Glutamatergic neuron (in vitro differentiated cells): ENCODE measurements around the gene TEKTIP1. TPM values are rescaled to one million over a fixed set of nuclear protein-coding genes. Genes with fewer than 3 reads are reported as not detected.

Experiments used
- DNase-seq: peaks from one replicate; pipeline ENCODE4 v3.0.0; 2022
- H3K27ac Mint-ChIP-seq: one replicate; pipeline ENCODE4 v1.8.0; 2020; ENCODE audit warnings: mild to moderate bottlenecking, mixed read lengths, inconsistent platforms; ENCODE audit not compliant: unreplicated experiment
- H3K27me3 Mint-ChIP-seq: one replicate; pipeline ENCODE4 v1.8.0; 2020; ENCODE audit warnings: mild to moderate bottlenecking, moderate library complexity, mixed read lengths, inconsistent platforms; ENCODE audit not compliant: unreplicated experiment
- H3K36me3 Mint-ChIP-seq: one replicate; pipeline ENCODE4 v1.8.0; 2020; ENCODE audit warnings: mild to moderate bottlenecking, mixed read lengths, inconsistent platforms; ENCODE audit not compliant: unreplicated experiment
- H3K4me1 Mint-ChIP-seq: one replicate; pipeline ENCODE4 v1.8.0; 2020; ENCODE audit warnings: mild to moderate bottlenecking, low read depth, mixed read lengths, inconsistent platforms; ENCODE audit not compliant: unreplicated experiment
- H3K4me3 Mint-ChIP-seq: one replicate; pipeline ENCODE4 v1.8.0; 2020; ENCODE audit warnings: mild to moderate bottlenecking, mixed read lengths, inconsistent platforms; ENCODE audit not compliant: unreplicated experiment
- H3K9me3 Mint-ChIP-seq: one replicate; pipeline ENCODE4 v1.8.0; 2020; ENCODE audit warnings: mild to moderate bottlenecking, moderate library complexity, mixed read lengths, inconsistent platforms; ENCODE audit not compliant: unreplicated experiment
- total RNA-seq: library from RNA; stranded (reverse); fragmentation: NEBNext Ultra II Directional; extraction: Animal tissue kit (Norgen Biotek cat#: 25700); gene quantifications from one replicate; pipeline ENCODE4 v1.2.1, GENCODE V29; 2021; ENCODE audit not compliant: unreplicated experiment
- TF ChIP-seq, protein P1 (sequence below): fragments of 200-600 bp; sonication (generic); IDR thresholded peaks from one replicate; pipeline ENCODE4 v1.5.0; 2021; ENCODE audit not compliant: partially characterized antibody, unreplicated experiment

The TEKTIP1 gene
- total RNA-seq, 1 donor from 2014 or later: 2.5 TPM

DNA sequence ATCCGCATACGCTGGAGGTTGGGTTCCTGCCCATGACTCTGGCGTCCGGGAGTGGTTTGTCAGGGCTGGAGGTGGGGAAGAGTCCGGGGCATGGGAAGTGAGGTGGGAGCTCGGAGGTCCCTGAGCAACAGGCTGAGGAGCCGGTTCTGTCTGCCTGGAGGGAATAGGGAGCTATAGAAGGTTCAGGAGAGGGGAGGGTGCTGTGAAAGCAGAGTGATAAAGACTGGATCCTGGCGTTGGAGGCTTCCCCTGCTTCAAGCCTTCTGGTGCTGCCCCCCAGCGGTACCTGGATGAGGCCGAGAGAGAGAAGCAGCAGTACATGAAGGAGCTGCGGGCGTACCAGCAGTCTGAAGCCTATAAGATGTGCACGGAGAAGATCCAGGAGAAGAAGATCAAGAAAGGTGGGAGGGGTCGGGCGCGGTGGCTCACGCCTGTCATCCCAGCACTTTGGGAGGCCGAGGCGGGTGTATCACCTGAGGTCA, 36.3 kb downstream of the TEKTIP1 start:
- Mint-ChIP-seq H3K36me3 (peaks cover 6% of the 10 kb centered on the region), H3K4me1 (peaks cover 8% of the 10 kb centered on the region), H3K4me3 (peak overlapping the region; percentile 81), H3K27me3 (peaks cover 11% of the 10 kb centered on the region), H3K9me3 (peaks cover 6% of the 10 kb centered on the region), H3K27ac (peak overlapping the region; percentile 46)
- DNase-seq: peak; percentile 72
- TF ChIP-seq, protein P1, sequence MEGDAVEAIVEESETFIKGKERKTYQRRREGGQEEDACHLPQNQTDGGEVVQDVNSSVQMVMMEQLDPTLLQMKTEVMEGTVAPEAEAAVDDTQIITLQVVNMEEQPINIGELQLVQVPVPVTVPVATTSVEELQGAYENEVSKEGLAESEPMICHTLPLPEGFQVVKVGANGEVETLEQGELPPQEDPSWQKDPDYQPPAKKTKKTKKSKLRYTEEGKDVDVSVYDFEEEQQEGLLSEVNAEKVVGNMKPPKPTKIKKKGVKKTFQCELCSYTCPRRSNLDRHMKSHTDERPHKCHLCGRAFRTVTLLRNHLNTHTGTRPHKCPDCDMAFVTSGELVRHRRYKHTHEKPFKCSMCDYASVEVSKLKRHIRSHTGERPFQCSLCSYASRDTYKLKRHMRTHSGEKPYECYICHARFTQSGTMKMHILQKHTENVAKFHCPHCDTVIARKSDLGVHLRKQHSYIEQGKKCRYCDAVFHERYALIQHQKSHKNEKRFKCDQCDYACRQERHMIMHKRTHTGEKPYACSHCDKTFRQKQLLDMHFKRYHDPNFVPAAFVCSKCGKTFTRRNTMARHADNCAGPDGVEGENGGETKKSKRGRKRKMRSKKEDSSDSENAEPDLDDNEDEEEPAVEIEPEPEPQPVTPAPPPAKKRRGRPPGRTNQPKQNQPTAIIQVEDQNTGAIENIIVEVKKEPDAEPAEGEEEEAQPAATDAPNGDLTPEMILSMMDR: no peak

DNA sequence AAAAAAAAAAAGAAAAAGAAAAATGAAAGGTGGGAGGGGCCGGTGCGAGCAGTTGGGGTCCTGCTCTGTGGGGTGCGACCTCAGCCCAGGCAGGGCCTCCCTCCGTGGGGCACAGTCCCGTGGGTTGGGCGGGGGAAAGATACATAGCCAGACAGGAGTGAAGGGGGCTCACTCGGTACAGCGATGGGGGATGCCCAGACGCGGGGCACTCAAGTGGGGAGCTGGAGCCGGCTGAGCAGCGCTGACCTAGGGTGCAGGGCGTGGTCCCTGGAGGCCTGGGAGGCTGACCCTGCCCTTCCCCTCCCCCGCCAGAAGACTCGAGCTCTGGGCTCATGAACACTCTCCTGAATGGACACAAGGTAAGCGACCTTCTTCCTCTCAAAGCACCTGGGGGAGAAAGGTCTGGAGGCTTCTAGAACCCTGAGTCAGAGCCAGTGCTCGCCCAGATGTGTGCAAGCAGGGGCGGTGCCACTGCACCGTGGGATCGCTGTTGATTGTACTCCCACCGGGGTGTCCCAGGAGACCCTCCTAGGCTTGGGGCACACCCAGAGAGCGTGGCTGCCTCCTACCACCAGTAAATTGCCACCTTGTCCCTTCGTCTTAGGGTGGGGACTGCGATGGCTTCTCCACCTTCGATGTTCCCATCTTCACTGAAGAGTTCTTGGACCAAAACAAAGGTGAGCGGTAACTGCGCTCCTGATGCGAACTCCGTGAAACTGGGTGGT, 37.1 kb downstream of the TEKTIP1 start:
- Mint-ChIP-seq H3K9me3 (peaks cover 6% of the 10 kb centered on the region), H3K36me3 (peaks cover 6% of the 10 kb centered on the region), H3K27ac (no peak overlapping the region), H3K4me3 (peak overlapping the region; percentile 85), H3K27me3 (peaks cover 11% of the 10 kb centered on the region), H3K4me1 (peaks cover 8% of the 10 kb centered on the region)
- TF ChIP-seq, protein P1: no peak
- no peak for DNase-seq

DNA sequence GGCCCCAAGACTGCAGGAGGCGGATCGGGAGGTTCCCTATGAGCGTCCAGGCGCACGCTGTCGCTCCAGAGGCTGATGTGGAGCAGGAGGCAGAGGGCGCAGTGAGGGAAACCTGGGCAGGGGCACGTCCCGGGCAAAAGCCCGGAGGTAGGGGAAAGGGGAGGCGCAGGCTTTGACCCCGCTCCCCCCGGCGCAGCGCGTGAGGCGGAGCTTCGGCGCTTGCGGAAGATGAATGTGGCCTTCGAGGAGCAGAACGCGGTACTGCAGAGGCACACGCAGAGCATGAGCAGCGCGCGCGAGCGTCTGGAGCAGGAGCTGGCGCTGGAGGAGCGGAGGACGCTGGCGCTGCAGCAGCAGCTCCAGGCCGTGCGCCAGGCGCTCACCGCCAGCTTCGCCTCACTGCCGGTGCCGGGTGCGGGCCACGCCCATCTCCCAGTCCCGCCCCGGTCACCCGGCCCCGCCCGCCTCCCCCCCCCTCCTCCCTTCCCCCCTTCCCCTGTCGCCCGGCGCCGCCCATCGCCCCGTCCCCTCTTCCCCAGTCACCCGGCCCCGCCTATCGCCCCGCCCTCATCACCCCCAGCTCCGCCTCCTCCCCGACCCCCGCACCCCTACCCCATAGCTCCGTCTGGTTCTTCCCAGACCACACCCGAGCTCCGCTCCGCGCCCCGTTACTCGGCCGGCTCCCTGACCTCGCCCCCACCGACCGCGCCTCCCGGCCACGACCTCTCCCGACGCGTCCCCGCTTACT, 37.9 kb downstream of the TEKTIP1 start:
- TF ChIP-seq, protein P1: no peak
- peak overlapping the region; percentile 85 for H3K4me3 Mint-ChIP-seq
- peaks cover 6% of the 10 kb centered on the region for H3K36me3 Mint-ChIP-seq
- peak; percentile 81 for DNase-seq
- H3K4me1 Mint-ChIP-seq: peaks cover 6% of the 10 kb centered on the region
- H3K9me3 Mint-ChIP-seq: peaks cover 6% of the 10 kb centered on the region
- H3K27ac Mint-ChIP-seq: no peak overlapping the region
- H3K27me3 Mint-ChIP-seq: peaks cover 8% of the 10 kb centered on the region

DNA sequence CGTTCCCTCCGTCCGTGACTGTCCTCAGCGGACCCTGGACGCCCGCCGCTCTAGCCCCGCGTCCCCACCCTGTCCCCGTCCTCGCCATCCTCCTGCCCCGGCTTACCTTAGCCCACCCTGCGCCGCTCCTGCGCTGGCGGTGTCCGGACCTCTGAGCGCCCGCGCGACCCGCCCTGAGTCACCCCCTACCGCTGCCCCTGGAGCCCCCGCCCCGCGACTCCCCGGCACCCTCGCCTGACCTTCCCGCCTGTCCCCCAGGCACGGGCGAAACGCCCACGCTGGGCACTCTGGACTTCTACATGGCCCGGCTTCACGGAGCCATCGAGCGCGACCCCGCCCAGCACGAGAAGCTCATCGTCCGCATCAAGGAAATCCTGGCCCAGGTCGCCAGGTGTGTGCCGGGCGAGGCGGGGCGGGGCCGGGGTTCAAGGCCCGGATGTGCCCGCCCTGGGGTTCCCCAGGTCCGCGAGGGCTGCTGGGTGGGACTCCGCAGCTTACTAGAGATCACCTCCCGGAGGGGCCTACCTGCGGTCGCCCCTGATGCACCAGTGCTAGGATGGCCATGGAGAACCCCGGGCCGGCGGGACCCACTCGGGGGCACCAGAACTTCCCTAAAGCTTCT, 38.9 kb downstream of the TEKTIP1 start:
- TF ChIP-seq, protein P1: no peak
- peaks cover 6% of the 10 kb centered on the region for H3K36me3 Mint-ChIP-seq
- H3K4me1 Mint-ChIP-seq: peaks cover 6% of the 10 kb centered on the region
- peak; percentile 38 for DNase-seq
- H3K27ac Mint-ChIP-seq: no peak overlapping the region
- H3K9me3 Mint-ChIP-seq: peaks cover 6% of the 10 kb centered on the region
- H3K27me3 Mint-ChIP-seq: peaks cover 8% of the 10 kb centered on the region
- H3K4me3 Mint-ChIP-seq: no peak overlapping the region
